ENCODE results near the gene IL25.

GRCh38 chr14:23387916-23388882 lies 15.6 kb downstream of the IL25 start:
- TF ChIP-seq CTCF (conservative IDR thresholded peaks at IDR 0.05; ENCODE audit: low read depth, low read length) (no peak), CEBPB (IDR thresholded peaks at IDR 0.05; ENCODE audit: low read depth, low read length) (no peak), FOS (IDR thresholded peaks at IDR 0.05; ENCODE audit: low read depth, low read length) (no peak), MXI1 (IDR thresholded peaks at IDR 0.05; ENCODE audit: borderline replicate concordance, low read depth, low read length) (no peak), RAD21 (IDR thresholded peaks at IDR 0.05; ENCODE audit: low read length) (no peak), USF2 (IDR thresholded peaks at IDR 0.05; ENCODE audit: low read depth, low read length) (no peak), POLR2A (IDR thresholded peaks at IDR 0.05; ENCODE audit: low read depth, low read length) (no peak), RFX5 (IDR thresholded peaks at IDR 0.05; ENCODE audit: low read depth, low read length) (no peak), SMC3 (IDR thresholded peaks at IDR 0.05; ENCODE audit: low read depth, low read length) (no peak), MAZ (IDR thresholded peaks at IDR 0.05; ENCODE audit: borderline replicate concordance, low read depth, low read length) (no peak), MAFK (IDR thresholded peaks at IDR 0.05; ENCODE audit: low read depth, low read length) (no peak)
- TF ChIP-seq, protein P1, sequence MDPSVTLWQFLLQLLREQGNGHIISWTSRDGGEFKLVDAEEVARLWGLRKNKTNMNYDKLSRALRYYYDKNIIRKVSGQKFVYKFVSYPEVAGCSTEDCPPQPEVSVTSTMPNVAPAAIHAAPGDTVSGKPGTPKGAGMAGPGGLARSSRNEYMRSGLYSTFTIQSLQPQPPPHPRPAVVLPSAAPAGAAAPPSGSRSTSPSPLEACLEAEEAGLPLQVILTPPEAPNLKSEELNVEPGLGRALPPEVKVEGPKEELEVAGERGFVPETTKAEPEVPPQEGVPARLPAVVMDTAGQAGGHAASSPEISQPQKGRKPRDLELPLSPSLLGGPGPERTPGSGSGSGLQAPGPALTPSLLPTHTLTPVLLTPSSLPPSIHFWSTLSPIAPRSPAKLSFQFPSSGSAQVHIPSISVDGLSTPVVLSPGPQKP (IDR thresholded peaks at IDR 0.05; ENCODE audit: borderline replicate concordance, low read depth, low read length): no peak
